HG03135 (cell line): ENCODE results near the gene MUC2.

Source experiments
- ATAC-seq: cut with Tn5 transposase; IDR thresholded peaks from one replicate; pipeline ENCODE4 v1.9.1; 2021; ENCODE audit warnings: mild to moderate bottlenecking, moderate library complexity; ENCODE audit not compliant: unreplicated experiment

MUC2 gene

DNA sequence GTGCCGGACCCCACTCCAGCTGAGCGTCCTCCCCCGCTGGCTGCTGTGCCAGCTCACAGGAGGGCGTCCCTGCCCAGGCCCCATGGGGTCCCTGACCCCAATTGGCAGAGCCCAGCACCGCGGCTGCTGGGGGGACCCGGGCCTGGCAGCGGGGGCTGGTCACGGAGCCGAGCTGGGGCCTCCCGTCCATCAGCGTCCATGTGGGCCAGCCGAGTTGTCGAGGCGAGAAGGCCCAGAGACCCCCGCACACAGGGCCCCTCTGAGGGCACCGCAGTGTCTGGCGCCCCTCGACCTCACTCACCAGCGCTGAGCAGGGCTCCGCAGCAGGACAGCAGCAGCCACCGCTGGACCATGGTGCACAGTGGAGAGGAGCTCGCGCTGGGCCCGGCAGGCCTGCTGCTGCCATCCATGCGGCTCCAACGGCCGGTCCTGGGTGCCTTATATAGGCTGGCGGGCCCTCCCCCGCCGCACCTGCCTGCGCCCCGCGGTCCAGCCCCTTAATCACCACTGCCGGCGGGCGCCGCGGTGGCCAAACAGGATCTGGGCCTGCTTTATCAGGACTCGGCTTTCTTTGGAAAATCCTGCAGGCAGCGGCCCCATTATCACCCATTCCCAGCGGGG, 38.3 kb upstream of the MUC2 start, which contains the start of gene MUC6:
Gene MUC6 (minus strand): TSS at position 416 of the 621 bp plus-strand sequence. CDS start 63 bp downstream, at position 353.
- no peak for ATAC-seq

DNA sequence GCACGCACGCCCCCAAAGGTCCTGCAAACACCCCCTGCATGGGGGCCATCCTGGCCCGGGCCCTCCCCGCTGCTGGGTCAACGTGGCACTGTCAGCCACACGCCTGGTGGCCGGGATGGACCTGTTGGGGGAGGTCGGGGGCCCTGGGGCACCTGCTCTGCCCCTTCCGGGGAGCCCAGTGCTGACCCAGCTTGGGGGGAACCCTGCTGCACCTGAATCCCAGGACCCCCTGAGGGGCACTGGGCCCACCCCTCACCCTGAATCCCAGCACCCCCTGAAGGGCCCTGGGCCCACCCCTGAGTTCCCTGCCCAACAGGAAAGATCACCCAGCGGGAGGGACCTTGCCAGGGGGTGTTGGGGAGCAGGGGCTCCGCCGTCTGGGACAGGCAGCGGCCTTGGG, 37.7 kb upstream of the MUC2 start:
- ATAC-seq: no peak

DNA sequence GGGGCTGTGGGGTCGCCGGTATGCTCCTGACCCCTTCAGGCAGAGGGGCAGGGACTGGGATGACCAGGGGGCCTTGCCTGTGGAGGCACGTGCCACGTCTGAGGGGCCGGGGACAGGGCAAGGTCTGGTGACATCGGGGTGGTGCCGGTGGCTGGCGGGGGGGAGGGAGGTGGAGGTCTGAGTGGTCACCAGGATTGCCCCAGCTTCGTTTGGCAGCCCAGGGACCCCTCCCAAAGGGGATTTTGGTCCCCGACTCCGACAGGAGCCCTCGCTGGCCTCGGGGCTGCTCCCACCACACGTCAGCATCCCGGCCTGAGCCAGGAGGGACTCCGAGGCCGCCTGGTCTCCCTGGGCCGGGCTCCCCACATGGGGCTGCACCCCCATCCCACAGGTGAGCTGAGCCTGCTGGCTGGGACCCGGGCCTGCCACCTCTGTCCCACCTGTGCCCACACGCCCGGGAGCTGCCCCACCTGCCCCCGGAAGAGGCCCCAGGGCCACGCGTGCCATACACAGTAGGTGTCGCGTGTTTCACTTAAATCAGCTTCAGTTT, 37.1 kb upstream of the MUC2 start:
- ATAC-seq: no peak

DNA sequence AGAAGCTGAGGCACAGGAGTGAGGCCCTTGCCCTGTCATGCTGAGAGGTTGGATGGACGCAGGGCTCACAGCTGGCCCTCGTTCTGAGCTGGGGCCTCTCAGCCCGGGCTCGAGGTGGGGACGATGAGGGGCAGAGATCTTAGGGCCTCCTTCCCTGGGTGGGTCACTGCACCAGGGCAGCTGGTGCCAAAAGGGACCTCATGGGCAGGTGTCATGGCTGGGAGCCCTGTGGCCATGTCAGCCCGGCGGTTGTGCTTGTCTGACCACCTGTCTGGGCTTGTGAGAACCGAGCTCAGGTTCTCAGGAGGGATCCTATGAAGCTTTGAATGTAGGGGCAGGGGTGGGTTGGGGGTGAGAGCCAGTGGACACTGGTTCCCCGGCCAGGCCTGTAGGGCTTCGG, 36.3 kb upstream of the MUC2 start:
- no peak for ATAC-seq

DNA sequence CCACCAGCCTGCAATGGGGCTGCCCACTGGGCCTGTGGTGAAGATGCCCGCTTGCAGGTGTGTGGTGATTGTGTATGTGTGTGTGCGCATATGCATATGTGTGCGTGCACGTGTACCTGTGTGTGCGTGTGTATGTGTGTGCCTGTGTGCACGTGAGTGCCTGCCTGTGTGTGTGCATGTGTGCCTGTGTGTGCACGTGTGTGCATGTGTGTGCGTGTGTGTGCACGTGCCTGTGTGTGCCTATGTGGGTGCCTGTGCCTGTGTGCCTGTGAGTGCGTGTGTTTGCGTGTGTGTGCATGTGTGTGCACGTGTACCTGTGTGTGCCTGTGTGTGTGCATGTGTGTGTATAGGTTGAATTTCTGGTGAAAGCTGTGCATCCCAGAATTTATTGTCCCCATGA, 35.8 kb upstream of the MUC2 start:
- no peak for ATAC-seq

DNA sequence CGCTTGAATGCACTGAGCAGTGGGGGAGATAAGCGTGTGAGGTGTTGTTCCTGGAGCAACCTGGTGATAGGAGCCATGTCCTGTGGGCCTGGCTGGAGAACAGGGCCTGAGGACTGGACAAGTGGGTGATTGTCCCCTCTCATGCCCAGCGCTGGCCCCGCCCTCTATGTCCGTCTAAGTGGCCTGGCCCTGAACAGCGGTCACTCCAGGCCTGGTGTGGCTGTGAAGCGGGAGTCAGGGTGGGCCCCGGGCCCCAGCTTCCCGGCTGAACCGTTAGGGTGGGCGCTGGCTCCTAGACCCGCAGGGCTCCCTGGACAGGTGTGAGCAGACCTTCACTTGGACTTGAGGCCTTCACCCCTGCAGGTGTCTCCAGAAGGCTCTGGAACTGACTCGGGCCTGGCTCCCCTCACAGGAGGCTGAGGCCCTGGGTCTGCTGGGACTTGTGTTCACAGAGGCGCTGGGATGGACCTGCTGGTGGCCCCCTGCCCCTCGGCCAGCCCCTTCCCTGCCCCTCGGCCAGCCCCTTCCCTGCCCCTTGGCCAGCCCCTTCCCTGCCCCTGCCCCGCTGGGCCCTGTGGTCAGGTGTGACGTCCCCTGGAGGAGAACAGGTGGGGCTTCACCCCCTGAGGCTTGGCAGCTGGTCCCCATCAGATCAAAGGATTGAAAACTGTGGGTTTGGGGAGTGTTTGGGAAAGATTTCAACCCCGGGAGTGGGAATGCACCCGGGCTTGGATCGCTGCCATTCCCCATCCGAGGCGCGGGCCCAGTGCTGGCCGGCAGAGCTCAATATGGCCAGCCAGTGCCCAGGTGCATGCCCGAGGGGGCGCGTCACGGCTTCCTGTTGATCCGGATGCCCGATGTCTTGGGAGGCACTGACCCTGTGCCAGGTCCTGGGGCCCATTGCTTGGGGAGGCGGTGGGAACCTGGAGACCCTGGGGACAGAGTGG, 34.9 kb upstream of the MUC2 start:
- ATAC-seq: no peak

DNA sequence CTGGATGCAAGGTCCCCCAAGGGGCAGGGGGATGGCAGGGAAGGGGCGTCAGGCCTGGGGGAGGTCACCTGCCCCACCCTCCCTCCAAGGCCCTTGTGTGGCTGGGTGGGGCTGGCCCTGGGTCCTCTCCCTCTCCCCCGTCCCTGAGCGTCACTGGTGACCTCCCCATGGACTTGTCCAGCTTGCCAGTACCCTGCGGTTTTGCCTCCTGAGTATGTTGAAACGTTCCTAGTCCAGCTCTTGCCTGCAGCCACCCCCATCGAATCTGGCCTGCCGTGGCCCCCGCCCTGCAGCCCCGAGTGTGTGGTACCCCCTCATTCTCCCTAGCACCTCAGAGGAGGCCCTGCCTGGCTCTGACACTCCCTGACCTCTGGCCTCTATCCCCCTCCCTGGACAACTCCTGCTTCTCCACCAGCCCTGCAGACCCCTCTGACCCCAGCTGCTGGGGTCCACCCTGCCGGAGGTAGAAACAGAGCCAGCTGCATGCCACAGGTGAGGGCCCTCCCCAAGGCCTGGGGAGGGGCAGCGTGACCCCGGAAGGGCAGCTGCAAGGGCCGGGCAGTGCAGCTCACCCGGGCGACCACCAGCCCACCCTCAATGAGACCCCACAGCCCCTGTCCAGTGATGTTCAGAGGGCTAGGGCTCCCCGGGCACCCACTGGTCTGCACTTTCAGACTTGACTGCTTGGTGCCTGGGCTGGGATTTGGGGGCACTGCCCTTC, 34.1 kb upstream of the MUC2 start:
- no peak for ATAC-seq

DNA sequence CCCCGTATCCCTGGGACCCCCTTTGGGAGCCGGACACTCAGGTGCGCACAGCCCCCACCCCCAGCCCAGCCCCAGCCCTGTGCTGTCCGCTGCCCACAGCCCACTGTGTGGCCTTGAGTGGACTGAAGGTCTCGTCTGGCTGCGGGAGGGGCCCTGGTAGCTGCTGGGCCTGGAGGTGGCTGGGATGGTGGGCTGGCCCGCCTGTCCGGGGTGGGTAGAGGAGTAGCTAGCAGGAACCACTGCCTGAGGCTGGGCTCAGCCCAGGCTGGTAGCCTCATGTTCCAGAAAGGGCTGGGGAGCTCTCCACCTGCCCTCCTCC, 33.6 kb upstream of the MUC2 start:
- no peak for ATAC-seq

DNA sequence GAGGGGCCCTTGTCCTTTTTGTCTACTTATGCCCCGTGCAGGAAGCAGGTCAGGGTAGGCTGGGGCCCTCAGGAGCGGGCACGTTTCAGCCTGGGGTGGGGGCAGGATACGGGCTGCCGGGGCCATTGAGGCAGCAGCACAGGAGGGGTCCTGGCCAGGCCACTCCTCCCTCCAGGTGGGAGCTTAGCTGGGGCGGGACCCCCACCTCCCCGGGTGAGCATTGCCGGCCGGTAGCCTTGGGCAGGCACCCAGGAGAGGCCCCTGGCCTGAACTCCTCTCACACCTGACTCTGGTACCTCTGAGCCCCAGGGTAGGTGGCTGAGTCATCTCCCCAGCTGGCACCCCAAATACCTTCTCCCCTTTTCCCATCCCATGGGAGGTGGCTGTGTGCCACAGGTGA, 33.2 kb upstream of the MUC2 start:
- ATAC-seq: no peak

DNA sequence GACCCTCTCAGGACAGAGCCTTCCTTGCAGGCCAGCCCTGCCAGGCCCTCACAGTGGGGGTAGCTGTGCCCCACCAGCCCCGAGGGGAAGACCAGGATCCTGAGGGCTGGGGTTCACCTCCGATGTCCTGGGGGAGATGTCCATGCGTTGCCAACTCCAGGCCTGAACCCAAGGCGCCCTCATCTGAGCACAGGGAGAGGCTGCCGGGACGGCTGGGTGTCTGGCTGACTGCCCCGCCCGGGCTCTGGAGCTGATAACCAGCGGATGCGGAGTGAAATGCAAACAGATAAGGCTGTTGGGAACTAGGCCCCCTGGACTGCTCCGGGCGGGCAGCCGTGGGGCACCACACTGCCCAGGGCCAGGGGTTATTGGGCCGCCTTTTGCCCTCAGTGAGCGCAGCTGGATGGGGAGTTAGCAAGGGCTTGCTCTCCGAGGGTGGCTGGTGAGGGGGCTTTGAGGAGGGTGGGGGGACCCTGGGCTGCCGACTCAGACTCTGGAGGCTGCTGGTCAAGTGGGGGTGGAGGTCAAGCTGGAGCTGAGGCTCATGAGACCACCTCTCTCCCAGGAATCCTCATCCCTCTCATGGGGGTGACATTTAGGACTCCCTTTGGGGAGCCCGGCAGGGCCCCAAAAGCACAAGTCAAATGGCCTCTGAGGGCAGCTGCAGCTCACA, 32.6 kb upstream of the MUC2 start:
- no peak for ATAC-seq

DNA sequence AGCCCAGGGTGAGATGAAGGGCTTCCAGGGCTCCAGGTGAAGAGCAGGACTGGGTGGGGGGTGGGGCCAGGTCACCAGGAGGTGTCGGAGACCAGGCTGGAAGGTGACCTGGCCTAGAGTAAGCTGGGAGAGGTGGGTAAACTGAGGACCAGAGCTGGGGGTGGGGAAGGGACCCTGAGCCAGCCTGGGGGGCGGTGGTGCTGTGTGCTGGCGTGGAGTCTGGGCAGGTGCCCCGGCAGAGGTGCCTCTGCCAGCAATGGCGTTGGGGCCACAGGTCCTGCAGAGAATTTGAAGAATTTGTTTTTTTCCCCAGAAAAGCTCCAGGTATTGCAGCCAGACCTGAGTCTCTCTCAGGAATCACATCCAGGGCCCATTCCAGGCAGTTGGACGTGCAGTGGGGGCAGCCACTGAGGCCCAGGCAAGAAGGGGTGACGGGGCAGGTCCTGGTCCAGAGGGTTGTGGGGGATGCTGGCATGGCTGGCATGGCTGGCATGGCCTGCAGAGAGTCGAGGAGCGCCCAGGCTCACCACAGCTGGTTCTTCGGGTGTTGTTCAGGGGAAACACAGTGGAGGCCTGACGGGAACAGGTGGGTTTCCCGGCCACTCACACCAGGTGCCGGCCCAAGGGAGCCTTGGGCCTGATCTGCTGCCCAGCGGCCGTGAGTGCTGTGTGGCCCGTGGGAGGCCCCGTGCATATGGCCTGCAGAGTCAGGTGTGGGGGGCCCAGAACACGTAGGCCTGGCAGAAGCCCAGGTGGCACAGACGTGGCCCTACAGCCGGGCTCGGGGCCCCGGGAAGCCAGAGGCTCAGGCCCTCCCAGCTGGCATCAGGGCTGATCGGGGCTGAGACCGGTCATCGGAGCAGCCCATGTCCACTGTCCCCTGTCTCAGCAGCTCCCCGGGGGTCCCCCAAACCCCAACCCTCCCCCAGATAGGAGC, 31.8 kb upstream of the MUC2 start:
- ATAC-seq: no peak

DNA sequence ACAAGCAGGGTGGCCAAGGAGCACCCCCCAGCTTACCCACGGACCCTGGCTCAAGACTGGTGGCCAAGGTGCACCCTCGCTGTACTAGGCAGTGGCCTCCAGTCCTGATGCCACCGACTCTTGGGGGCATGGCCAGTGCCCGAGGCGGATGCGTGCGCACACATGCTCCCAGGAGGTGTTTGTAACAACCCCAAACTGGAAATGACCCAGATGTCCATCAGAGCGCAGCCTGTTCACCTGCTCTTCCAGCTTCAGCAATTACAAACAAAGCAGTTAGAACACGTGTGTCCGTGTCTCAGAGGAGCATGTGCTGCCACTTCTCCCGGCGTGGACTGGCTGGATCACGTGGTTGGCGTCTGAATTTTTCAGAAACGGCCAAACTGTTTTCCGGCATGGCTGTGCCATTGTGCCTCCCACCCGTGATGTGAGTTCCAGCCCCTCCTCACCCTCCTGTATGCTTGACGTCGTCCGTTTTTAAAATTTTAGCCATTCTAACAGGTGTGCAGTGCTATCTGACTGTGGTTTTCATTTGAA, 31.0 kb upstream of the MUC2 start:
- ATAC-seq: no peak

DNA sequence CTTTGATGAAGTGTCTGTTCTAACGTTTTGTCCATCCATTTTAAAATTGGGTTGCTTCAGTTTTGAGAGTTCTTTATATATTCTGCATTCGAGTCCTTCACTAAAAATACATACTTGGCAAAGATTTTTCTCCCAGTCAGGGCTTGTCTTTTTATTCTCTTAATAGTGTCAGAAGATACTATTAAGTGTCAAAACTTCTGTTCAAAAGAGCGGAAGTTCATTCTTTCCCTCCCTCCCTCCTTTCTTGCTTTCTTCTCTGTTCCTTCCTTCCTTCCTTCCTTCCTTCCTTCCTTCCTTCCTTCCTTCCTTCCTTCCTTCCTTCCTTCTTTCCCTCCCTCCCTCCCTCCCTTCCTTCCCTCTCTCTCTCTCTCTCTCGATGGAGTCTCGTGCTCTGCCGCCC, 30.5 kb upstream of the MUC2 start:
- ATAC-seq: no peak

DNA sequence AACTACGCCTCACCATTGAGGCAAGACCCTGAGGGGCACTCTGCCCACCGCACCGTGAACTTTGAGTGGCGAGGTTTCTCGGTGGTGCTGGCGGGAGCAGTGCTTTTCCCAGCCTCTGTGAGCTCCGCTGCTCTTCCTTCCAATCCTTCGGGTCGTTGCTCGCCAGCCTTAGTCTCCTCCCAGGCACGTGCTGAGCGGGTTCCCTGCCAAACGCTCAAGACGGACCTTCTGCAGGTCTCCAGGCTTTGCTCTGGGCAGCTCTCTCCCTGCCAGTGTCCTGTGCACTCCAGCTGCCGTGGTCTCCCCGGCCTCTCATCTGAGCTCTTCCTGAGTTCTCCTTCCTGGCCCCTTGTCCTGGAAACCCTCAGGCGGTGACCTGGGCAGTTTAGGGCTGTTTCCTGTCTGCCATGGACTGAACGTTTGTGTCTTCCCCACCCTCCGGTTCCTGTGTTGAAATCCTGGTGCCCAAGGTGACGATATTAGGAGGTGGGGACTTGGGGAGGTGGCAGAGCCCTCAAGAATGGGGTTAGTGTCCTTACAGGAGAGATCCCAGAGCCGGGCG, 27.0 kb upstream of the MUC2 start:
- ATAC-seq: no peak

DNA sequence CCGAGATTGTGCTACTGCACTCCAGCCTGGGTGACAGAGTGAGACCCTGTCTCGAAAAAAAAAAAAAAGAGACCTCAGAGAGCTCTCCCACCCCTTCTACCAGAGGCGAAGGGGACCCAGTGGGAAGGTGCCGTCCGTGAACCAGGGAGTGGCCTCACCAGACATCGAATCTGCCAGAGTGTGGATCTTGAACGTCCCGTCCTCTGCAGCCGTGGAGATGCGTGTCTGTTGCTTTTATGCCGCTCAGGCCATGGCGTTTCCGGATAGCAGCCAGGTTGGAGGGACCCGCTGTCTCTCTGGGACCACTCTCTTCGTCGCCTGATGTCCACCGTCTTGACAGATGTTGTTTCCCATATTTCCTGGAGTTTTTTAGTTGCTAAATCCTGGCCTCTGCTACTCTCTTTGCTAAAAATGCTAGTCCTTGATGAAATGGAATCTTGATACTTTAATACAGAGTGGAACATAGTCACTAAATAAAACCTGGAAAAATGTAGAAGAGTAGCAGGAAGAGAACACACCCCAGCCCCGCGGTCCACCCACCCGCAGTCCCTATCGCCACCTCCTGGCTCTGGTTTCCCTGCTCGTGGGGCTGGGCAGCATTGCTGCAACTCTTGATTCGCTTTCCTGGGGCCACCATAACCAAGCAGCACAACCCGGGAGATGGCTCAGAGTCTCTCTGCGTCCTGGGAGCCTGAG, 26.2 kb upstream of the MUC2 start:
- ATAC-seq: no peak

DNA sequence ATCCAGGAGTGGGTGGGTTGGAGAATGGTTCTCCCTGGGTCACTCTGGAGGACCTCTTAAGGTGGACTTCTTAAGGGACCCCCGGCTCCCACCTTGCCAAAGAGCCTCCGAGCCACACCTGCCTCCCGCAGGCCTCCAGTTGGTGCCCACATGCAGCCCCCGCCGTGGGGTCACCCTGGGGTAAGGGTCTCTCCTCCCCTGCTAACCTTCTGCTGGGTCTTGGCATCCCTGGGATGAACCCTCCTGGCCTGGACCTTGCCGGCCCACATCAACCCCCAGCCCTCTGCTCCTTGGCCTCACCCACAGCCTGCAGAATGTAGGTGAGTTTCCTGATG, 25.6 kb upstream of the MUC2 start:
- ATAC-seq: no peak

DNA sequence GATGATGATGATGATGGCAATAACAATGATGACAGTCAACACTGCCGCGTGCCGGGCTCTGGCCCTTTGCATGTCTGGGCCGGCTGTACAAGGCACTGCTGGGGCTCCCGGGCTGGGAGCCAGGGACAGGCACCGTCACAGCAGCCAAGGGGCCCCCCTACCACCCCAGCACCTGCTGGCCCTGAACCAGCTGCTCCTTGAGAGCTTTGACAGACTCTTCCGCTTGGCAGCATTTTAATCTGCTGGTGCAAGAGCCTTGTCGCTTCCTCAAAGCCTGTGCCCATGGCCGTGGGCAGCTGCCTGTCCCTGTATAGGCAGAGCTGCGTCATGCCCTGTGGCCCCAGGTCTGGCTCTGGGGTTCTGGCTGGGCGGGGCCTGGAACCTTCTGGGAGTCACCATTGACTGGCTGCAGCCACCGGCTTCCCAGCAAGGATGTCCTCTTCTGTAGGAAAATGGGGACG, 25.2 kb upstream of the MUC2 start:
- no peak for ATAC-seq

DNA sequence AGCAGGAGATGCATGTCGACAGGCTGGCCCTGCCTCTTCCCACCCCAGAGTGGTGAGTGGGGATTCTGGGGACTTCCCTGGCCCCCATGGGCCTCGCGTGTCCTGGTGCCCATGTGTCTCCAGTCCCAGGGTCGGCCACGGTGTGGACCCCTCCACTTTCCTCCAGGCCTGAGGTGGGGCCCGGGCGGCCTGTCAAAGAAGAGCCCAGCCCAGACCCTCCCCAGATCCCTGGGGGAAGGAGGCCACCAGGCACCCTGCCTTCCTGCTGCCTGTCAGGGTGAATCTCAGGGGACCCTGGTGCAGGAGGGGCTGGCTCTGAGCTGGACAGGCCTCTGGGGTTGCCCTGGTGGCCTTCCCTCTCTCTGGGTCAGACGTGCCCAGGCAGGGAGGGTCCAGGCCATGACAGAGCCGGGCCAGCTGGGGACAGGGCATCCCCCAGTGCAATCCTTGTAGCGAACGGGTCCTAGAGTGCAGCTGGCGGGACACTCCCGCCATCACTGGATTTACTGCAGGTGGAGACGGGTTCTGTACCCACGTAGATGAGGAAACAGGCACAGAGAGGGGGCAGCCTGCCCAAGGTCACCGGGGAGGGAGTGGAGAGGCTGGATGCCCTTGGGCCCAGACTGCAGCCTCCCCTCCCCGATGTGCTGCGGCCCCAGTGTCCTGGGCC, 24.6 kb upstream of the MUC2 start:
- no peak for ATAC-seq
